HT-29 (cell line): ENCODE data around the gene GRK4. TPM values are rescaled to one million over a fixed set of nuclear protein-coding genes. Genes with fewer than 3 reads are reported as not detected.

ENCODE experiments used
- DNase-seq: peaks from one replicate; pipeline ENCODE4 v3.0.0-alpha.2; 2015; ENCODE audit warnings: low spot score
- total RNA-seq: library from RNA; depleted of rRNA; stranded (reverse); fragments of >200 nt; shearing (Covaris generic); gene quantifications from 2 replicates; pipeline ENCODE4 v1.2.3, GENCODE V29; 2014

The GRK4 gene
- total RNA-seq, 1 experiment from 2014 or later = 2.3 TPM

GRCh38 chr4:3010998-3011397 lies 47.6 kb downstream of the GRK4 start:
- DNase-seq = no peak

- no peak for DNase-seq
Measured at GRCh38 chr4:3011456-3012220, 48.3 kb downstream of the GRK4 start.

- no peak for DNase-seq
Measured at GRCh38 chr4:3013323-3013722, 50.0 kb downstream of the GRK4 start.

GRCh38 chr4:3013839-3014350 lies 50.5 kb downstream of the GRK4 start:
- no peak for DNase-seq

GRCh38 chr4:3016961-3017360 lies 53.6 kb downstream of the GRK4 start:
- DNase-seq = no peak

- no peak for DNase-seq
Measured at GRCh38 chr4:3017504-3017903, 54.1 kb downstream of the GRK4 start.

- no peak for DNase-seq
Measured at GRCh38 chr4:3019145-3019846, 55.9 kb downstream of the GRK4 start.

GRCh38 chr4:3021127-3021526 lies 57.8 kb downstream of the GRK4 start:
- DNase-seq = no peak

GRCh38 chr4:3021627-3022026 lies 58.3 kb downstream of the GRK4 start:
- no peak for DNase-seq

GRCh38 chr4:3022112-3022511 lies 58.7 kb downstream of the GRK4 start:
- no peak for DNase-seq

- no peak for DNase-seq
Measured at GRCh38 chr4:3022651-3023050, 59.3 kb downstream of the GRK4 start.

GRCh38 chr4:3025881-3026280 lies 62.5 kb downstream of the GRK4 start:
- DNase-seq = no peak

- DNase-seq = no peak
Measured at GRCh38 chr4:3026540-3026939, 63.2 kb downstream of the GRK4 start.

- DNase-seq = no peak
Measured at GRCh38 chr4:3029464-3029863, 66.1 kb downstream of the GRK4 start.

- no peak for DNase-seq
Measured at GRCh38 chr4:3030566-3031356, 67.4 kb downstream of the GRK4 start.

GRCh38 chr4:3031357-3032082 lies 68.1 kb downstream of the GRK4 start:
- DNase-seq = peak; percentile 33

GRCh38 chr4:3034231-3034630 lies 70.9 kb downstream of the GRK4 start:
- DNase-seq = no peak

- no peak for DNase-seq
Measured at GRCh38 chr4:3035249-3035648, 71.9 kb downstream of the GRK4 start.

GRCh38 chr4:3035674-3036073 lies 72.3 kb downstream of the GRK4 start:
- no peak for DNase-seq

- DNase-seq = no peak
Measured at GRCh38 chr4:3036131-3036952, 73.0 kb downstream of the GRK4 start.
